Measurements from ENCODE around the gene DMAC2L.

DNA sequence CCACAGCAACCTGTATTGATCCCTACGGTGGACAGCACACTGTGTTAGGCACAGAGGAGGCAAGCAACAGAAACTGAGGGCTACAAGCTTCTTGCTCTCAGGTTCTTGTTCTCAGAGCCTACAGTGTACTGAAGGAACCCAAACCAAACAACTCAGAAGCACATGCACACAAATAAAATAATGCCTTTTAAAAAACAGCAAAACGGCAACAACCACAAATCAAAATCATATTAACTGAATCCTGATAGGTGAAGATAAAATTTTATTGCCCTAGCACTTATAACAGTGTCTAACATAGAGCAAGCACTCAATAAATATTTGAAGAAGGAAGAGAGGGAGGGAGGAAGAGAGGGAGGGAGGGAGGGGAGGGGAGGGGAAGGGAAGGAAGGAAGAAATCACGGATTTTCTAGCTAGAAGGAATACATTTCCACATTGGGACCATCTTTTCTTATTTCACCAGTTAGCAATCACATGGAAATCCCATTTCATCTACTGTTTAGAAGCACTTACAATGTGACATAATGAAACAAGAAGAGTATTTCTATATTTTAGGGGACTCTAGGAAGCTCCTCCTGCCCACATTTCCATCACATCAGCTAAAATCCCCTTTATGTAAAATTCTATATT is 27.2 kb downstream of the DMAC2L start:
- TF ChIP-seq ZNF121 (CRISPR knock-in tag; IDR thresholded peaks at IDR 0.05) (no peak), CREB1 (CRISPR knock-in tag; IDR thresholded peaks at IDR 0.05) (no peak), MXD4 (CRISPR knock-in tag; IDR thresholded peaks at IDR 0.05; ENCODE audit: borderline replicate concordance) (no peak), NFYB (CRISPR knock-in tag; conservative IDR thresholded peaks at IDR 0.05; ENCODE audit: low read depth) (no peak), KAT7 (CRISPR knock-in tag; IDR thresholded peaks at IDR 0.05; ENCODE audit: borderline replicate concordance) (no peak), CREM (CRISPR knock-in tag; IDR thresholded peaks at IDR 0.05) (no peak), TCF7 (CRISPR knock-in tag; IDR thresholded peaks at IDR 0.05; ENCODE audit: low read depth) (no peak), ZNF671 (CRISPR knock-in tag; IDR thresholded peaks at IDR 0.05) (no peak), MYBL2 (CRISPR knock-in tag; IDR thresholded peaks at IDR 0.05) (no peak)
- TF ChIP-seq, protein P1, sequence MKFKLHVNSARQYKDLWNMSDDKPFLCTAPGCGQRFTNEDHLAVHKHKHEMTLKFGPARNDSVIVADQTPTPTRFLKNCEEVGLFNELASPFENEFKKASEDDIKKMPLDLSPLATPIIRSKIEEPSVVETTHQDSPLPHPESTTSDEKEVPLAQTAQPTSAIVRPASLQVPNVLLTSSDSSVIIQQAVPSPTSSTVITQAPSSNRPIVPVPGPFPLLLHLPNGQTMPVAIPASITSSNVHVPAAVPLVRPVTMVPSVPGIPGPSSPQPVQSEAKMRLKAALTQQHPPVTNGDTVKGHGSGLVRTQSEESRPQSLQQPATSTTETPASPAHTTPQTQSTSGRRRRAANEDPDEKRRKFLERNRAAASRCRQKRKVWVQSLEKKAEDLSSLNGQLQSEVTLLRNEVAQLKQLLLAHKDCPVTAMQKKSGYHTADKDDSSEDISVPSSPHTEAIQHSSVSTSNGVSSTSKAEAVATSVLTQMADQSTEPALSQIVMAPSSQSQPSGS (CRISPR knock-in tag; IDR thresholded peaks at IDR 0.05; ENCODE audit: borderline replicate concordance, low read depth), result no peak
- TF ChIP-seq, protein P2, sequence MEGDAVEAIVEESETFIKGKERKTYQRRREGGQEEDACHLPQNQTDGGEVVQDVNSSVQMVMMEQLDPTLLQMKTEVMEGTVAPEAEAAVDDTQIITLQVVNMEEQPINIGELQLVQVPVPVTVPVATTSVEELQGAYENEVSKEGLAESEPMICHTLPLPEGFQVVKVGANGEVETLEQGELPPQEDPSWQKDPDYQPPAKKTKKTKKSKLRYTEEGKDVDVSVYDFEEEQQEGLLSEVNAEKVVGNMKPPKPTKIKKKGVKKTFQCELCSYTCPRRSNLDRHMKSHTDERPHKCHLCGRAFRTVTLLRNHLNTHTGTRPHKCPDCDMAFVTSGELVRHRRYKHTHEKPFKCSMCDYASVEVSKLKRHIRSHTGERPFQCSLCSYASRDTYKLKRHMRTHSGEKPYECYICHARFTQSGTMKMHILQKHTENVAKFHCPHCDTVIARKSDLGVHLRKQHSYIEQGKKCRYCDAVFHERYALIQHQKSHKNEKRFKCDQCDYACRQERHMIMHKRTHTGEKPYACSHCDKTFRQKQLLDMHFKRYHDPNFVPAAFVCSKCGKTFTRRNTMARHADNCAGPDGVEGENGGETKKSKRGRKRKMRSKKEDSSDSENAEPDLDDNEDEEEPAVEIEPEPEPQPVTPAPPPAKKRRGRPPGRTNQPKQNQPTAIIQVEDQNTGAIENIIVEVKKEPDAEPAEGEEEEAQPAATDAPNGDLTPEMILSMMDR (IDR thresholded peaks at IDR 0.05), result no peak
- TF ChIP-seq, protein P3, sequence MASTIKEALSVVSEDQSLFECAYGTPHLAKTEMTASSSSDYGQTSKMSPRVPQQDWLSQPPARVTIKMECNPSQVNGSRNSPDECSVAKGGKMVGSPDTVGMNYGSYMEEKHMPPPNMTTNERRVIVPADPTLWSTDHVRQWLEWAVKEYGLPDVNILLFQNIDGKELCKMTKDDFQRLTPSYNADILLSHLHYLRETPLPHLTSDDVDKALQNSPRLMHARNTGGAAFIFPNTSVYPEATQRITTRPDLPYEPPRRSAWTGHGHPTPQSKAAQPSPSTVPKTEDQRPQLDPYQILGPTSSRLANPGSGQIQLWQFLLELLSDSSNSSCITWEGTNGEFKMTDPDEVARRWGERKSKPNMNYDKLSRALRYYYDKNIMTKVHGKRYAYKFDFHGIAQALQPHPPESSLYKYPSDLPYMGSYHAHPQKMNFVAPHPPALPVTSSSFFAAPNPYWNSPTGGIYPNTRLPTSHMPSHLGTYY (CRISPR knock-in tag; IDR thresholded peaks at IDR 0.05), result no peak
- TF ChIP-seq, protein P4, sequence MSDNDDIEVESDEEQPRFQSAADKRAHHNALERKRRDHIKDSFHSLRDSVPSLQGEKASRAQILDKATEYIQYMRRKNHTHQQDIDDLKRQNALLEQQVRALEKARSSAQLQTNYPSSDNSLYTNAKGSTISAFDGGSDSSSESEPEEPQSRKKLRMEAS (CRISPR knock-in tag; IDR thresholded peaks at IDR 0.05), result no peak
- TF ChIP-seq, protein P5, sequence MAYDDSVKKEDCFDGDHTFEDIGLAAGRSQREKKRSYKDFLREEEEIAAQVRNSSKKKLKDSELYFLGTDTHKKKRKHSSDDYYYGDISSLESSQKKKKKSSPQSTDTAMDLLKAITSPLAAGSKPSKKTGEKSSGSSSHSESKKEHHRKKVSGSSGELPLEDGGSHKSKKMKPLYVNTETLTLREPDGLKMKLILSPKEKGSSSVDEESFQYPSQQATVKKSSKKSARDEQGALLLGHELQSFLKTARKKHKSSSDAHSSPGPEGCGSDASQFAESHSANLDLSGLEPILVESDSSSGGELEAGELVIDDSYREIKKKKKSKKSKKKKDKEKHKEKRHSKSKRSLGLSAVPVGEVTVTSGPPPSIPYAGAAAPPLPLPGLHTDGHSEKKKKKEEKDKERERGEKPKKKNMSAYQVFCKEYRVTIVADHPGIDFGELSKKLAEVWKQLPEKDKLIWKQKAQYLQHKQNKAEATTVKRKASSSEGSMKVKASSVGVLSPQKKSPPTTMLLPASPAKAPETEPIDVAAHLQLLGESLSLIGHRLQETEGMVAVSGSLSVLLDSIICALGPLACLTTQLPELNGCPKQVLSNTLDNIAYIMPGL (CRISPR knock-in tag; IDR thresholded peaks at IDR 0.05), result no peak
